Endothelial cell (in vitro differentiated cells): ENCODE data around the gene DAAM2. TPM values are rescaled to one million over a fixed set of nuclear protein-coding genes. Genes with fewer than 3 reads are reported as not detected.

Experiments
- DNase-seq: peaks from one replicate; pipeline ENCODE4 v3.0.0; 2021; ENCODE audit warnings: low spot score
- H3K27ac Mint-ChIP-seq: one replicate; pipeline ENCODE4 v1.8.0; 2021; ENCODE audit warnings: mixed read lengths, inconsistent platforms; ENCODE audit not compliant: unreplicated experiment
- H3K27me3 Mint-ChIP-seq: one replicate; pipeline ENCODE4 v1.8.0; 2021; ENCODE audit warnings: mild to moderate bottlenecking, moderate library complexity, mixed read lengths, inconsistent platforms; ENCODE audit not compliant: unreplicated experiment
- H3K36me3 Mint-ChIP-seq: one replicate; pipeline ENCODE4 v1.8.0; 2021; ENCODE audit warnings: mild to moderate bottlenecking, low read depth, mixed read lengths, inconsistent platforms; ENCODE audit not compliant: unreplicated experiment
- H3K4me1 Mint-ChIP-seq: one replicate; pipeline ENCODE4 v1.8.0; 2021; ENCODE audit warnings: mild to moderate bottlenecking, mixed read lengths, inconsistent platforms; ENCODE audit not compliant: unreplicated experiment
- H3K4me3 Mint-ChIP-seq: one replicate; pipeline ENCODE4 v1.8.0; 2021; ENCODE audit warnings: mild to moderate bottlenecking, mixed read lengths, inconsistent platforms; ENCODE audit not compliant: unreplicated experiment
- H3K9me3 Mint-ChIP-seq: one replicate; pipeline ENCODE4 v1.8.0; 2021; ENCODE audit warnings: mixed read lengths, inconsistent platforms; ENCODE audit not compliant: unreplicated experiment
- CTCF ChIP-seq: fragments of 200-600 bp; sonication (generic); IDR thresholded peaks from one replicate; pipeline ENCODE4 v1.5.0; 2021; ENCODE audit warnings: antibody characterized with exemption; ENCODE audit not compliant: unreplicated experiment
- total RNA-seq: library from RNA; stranded (reverse); fragmentation: NEBNext Ultra II Directional; extraction: Animal tissue kit (Norgen Biotek cat#: 25700); gene quantifications from one replicate; pipeline ENCODE4 v1.2.1, GENCODE V29; 2021; ENCODE audit not compliant: unreplicated experiment

DAAM2 gene
- total RNA-seq, 1 donor from 2014 or later: 3.0 TPM

DNA sequence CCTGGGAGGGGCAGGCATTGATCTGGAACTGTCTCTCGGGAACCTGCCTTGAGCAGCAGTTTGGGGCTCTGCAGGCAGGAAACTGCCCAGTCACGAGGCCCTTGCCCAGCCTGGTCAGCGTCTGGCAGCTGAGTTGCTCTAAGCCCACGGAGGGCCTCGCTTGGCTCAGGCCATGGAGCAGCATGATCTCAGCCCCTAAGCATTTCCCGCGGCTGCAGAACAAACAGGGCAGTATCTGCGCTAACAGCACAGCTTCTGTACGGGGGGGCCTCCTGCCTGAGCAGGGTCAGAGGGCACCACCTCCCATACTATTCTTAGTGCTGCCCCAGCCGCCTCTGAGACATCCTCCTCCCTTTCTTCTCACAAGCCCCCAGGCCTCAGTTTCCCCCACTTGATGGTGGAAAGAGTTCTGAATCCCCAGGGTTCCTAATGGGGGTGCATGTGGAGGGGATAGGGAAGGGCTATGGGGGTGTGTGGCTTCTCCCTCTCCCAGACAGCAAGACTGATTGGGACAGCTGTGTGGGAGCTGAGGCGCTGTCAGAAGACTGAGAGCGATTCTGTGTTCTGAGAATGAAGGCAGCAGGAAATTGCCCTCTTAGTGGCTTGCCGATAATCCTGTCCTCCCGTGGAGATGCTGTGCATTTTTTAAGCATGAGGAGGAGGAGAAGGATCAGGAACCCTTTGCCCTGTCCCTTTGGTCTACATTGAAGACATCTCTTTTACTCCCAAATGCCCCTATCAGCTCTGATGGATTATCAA is 95.7 kb downstream of the DAAM2 start:
- no peak for TF ChIP-seq CTCF
- H3K4me3 Mint-ChIP-seq: no peak overlapping the region
- no peaks in the 10 kb centered on the region for H3K9me3 Mint-ChIP-seq
- no peaks in the 10 kb centered on the region for H3K36me3 Mint-ChIP-seq
- peaks cover 12% of the 10 kb centered on the region for H3K27me3 Mint-ChIP-seq
- no peak overlapping the region for H3K27ac Mint-ChIP-seq
- DNase-seq: peak; percentile 34
- H3K4me1 Mint-ChIP-seq: no peaks in the 10 kb centered on the region

GRCh38 chr6:39889229-39889628 is 97.1 kb downstream of the DAAM2 start:
- H3K36me3 Mint-ChIP-seq: no peaks in the 10 kb centered on the region
- TF ChIP-seq CTCF: no peak

DNA sequence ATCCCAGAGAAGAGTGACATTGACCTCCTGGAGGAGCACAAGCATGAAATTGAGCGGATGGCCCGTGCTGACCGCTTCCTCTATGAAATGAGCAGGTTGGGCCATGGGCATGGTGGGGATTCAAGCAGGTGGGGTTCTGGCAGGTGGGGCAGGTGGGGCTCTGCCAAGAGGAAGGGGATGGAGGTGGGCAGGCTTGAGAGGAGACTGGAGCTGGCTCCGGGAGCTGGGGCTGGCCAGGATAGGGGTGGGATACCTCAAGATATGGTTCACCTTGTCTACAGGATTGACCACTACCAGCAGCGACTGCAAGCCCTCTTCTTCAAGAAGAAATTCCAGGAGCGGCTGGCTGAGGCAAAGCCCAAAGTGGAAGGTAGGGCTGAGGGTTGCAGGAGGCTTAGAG is 99.2 kb downstream of the DAAM2 start:
- Mint-ChIP-seq H3K4me1 (no peaks in the 10 kb centered on the region), H3K36me3 (no peaks in the 10 kb centered on the region), H3K4me3 (no peak overlapping the region), H3K27me3 (peaks cover 10% of the 10 kb centered on the region), H3K27ac (no peak overlapping the region), H3K9me3 (no peaks in the 10 kb centered on the region)
- no peak for DNase-seq
- TF ChIP-seq CTCF: no peak

More at GRCh38 chr6:39889229-39889628, 97.1 kb downstream of the DAAM2 start:
- Mint-ChIP-seq H3K4me1 (no peaks in the 10 kb centered on the region), H3K27me3 (peaks cover 12% of the 10 kb centered on the region), H3K4me3 (no peak overlapping the region), H3K27ac (no peak overlapping the region), H3K9me3 (no peaks in the 10 kb centered on the region)
- no peak for DNase-seq

DNA sequence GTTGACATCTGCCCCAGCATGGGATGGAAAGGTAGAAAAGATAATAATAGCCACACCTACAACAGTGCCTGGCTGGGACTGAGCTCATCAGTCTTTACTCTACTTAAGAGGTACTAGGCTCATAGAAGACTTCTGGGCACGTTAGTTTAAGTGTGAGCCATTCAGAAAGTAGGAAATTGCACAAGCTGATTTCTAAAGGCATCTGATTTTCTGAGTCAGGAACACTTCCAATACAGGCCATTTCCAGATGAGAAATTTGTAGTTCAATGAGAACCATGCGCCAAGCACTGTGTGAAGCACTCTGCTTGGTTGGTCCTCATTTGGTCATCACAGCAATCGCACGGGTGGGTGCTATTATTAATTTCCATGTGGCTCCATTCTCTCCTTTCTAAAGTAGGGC is 99.8 kb downstream of the DAAM2 start:
- DNase-seq: no peak
- Mint-ChIP-seq H3K9me3 (no peaks in the 10 kb centered on the region), H3K4me3 (no peak overlapping the region), H3K4me1 (no peaks in the 10 kb centered on the region), H3K36me3 (no peaks in the 10 kb centered on the region), H3K27me3 (peaks cover 10% of the 10 kb centered on the region), H3K27ac (no peak overlapping the region)
- no peak for TF ChIP-seq CTCF

GRCh38 chr6:39892490-39893129 is 100.4 kb downstream of the DAAM2 start:
- peak; percentile 62 for TF ChIP-seq CTCF
- Mint-ChIP-seq H3K27ac (no peak overlapping the region), H3K27me3 (peaks cover 10% of the 10 kb centered on the region), H3K9me3 (no peaks in the 10 kb centered on the region), H3K36me3 (no peaks in the 10 kb centered on the region), H3K4me3 (no peak overlapping the region), H3K4me1 (no peaks in the 10 kb centered on the region)
- peak; percentile 81 for DNase-seq
